Activated CD8-positive, alpha-beta T cell treated with anti-CD3 and anti-CD28 coated beads, Interleukin-2, amount 10 ng/mL, durations not matched to agents 7 days and 5 days (primary cell): Measurements from ENCODE around the gene SLC45A3. TPM values are rescaled to one million over a fixed set of nuclear protein-coding genes. Genes with fewer than 3 reads are reported as not detected.

ENCODE experiments used
- ATAC-seq: fragments of 150-1000 bp; cut with Tn5 transposase; one replicate; pipeline ENCODE4 v1.10.0; 2021; ENCODE audit warnings: moderate library complexity
- CTCF ChIA-PET: fragments of 350-600 bp; sonication (Branson Sonifier 250); formaldehyde crosslinking; loops from one replicate; lab custom pipeline; 2021; ENCODE audit warnings: antibody characterized with exemption; lab: Charles Lee
- POLR2A ChIA-PET: fragments of 350-600 bp; sonication (Branson Sonifier 250); formaldehyde crosslinking; loops from one replicate; lab custom pipeline; 2021; ENCODE audit warnings: antibody characterized with exemption; lab: Charles Lee
- DNase-seq: peaks from one replicate; pipeline ENCODE4 v3.0.0-alpha.2; 2020
- H3K27ac Mint-ChIP-seq: one replicate; pipeline ENCODE4 v1.8.0; 2021; ENCODE audit warnings: mild to moderate bottlenecking, mixed read lengths
- H3K27me3 Mint-ChIP-seq: one replicate; pipeline ENCODE4 v1.8.0; 2021; ENCODE audit warnings: low read depth, mixed read lengths
- H3K36me3 Mint-ChIP-seq: one replicate; pipeline ENCODE4 v1.8.0; 2021; ENCODE audit warnings: low read depth, mixed read lengths
- H3K4me1 Mint-ChIP-seq: one replicate; pipeline ENCODE4 v1.8.0; 2021; ENCODE audit warnings: low read depth, mixed read lengths
- H3K4me3 Mint-ChIP-seq: one replicate; pipeline ENCODE4 v1.8.0; 2021; ENCODE audit warnings: mild to moderate bottlenecking, mixed read lengths
- H3K9me3 Mint-ChIP-seq: one replicate; pipeline ENCODE4 v1.8.0; 2022; ENCODE audit warnings: mixed read lengths; ENCODE audit not compliant: insufficient read depth
- total RNA-seq, 2 experiments: library from RNA; stranded (reverse); gene quantifications; one replicate each; pipeline ENCODE4 v1.2.3, GENCODE V29; 2021

The SLC45A3 gene
- total RNA-seq, 2 experiments from 2014 or later = 0.18 to 0.21 TPM

- no peak overlapping the region for H3K4me3 Mint-ChIP-seq
- H3K9me3 Mint-ChIP-seq = no peaks in the 10 kb centered on the region
- peaks cover 12% of the 10 kb centered on the region for H3K27me3 Mint-ChIP-seq
- DNase-seq = no peak
- ChIA-PET CTCF (interaction anchor here (0.7 to 7.7 kb wide), 5 partner anchors 9 to 44 kb away, joined by 3 to 60 read pairs (median 6); no protein-coding TSS in a partner anchor), POLR2A (interaction anchor here (0.6 kb wide), 1 partner anchor 120 kb away, joined by 4 read pairs; no protein-coding TSS in a partner anchor)
- ATAC-seq = no peak
- peaks cover 25% of the 10 kb centered on the region for H3K4me1 Mint-ChIP-seq
- H3K27ac Mint-ChIP-seq = no peak overlapping the region
- H3K36me3 Mint-ChIP-seq = no peaks in the 10 kb centered on the region
Measured at GRCh38 chr1:205667909-205668643, 12.2 kb downstream of the SLC45A3 start.

GRCh38 chr1:205666372-205667166 is 13.7 kb downstream of the SLC45A3 start:
- ATAC-seq (no peak), DNase-seq (no peak)
- Mint-ChIP-seq H3K4me1 (peaks cover 18% of the 10 kb centered on the region), H3K27ac (no peak overlapping the region), H3K27me3 (peaks cover 7% of the 10 kb centered on the region), H3K36me3 (no peaks in the 10 kb centered on the region), H3K4me3 (no peak overlapping the region), H3K9me3 (no peaks in the 10 kb centered on the region)
- ChIA-PET POLR2A (no interaction called here), CTCF (interaction anchor here (1.4 to 7.7 kb wide), 3 partner anchors 7 to 45 kb away, joined by 6 to 60 read pairs (median 6); no protein-coding TSS in a partner anchor)

- CTCF ChIA-PET = interaction anchor here (1.1 kb wide), 1 partner anchor 117 kb away, joined by 3 read pairs; no protein-coding TSS in a partner anchor
- Mint-ChIP-seq H3K9me3 (no peaks in the 10 kb centered on the region), H3K4me3 (no peak overlapping the region)
Measured at GRCh38 chr1:205665201-205666045, 14.9 kb downstream of the SLC45A3 start.

GRCh38 chr1:205664399-205665017 is 15.8 kb downstream of the SLC45A3 start:
- ChIA-PET POLR2A (interaction anchor here (1.2 kb wide), 1 partner anchor 32 kb away, joined by 3 read pairs; the partner anchor contains the start of gene ELK4), CTCF (interaction anchor here (1.1 to 1.7 kb wide), 2 partner anchors 118 to 313 kb away, joined by 3 to 10 read pairs; no protein-coding TSS in a partner anchor)
- H3K36me3 Mint-ChIP-seq = no peaks in the 10 kb centered on the region

More at GRCh38 chr1:205665201-205666045, 14.9 kb downstream of the SLC45A3 start:
- POLR2A ChIA-PET = interaction anchor here (1.2 kb wide), 1 partner anchor 33 kb away, joined by 3 read pairs; the partner anchor contains the start of gene ELK4
- Mint-ChIP-seq H3K27ac (no peak overlapping the region), H3K27me3 (peaks cover 7% of the 10 kb centered on the region), H3K4me1 (peaks cover 18% of the 10 kb centered on the region), H3K36me3 (no peaks in the 10 kb centered on the region)
- ATAC-seq = no peak
- no peak for DNase-seq

GRCh38 chr1:205663286-205663936 is 16.9 kb downstream of the SLC45A3 start:
- Mint-ChIP-seq H3K4me1 (peaks cover 9% of the 10 kb centered on the region), H3K27ac (no peak overlapping the region), H3K27me3 (peaks cover 5% of the 10 kb centered on the region), H3K36me3 (no peaks in the 10 kb centered on the region), H3K9me3 (no peaks in the 10 kb centered on the region), H3K4me3 (no peak overlapping the region)
- no peak for DNase-seq
- POLR2A ChIA-PET = no interaction called here
- no peak for ATAC-seq
- CTCF ChIA-PET = interaction anchor here (1.7 kb wide), 1 partner anchor 314 kb away, joined by 10 read pairs; no protein-coding TSS in a partner anchor

More at GRCh38 chr1:205664399-205665017, 15.8 kb downstream of the SLC45A3 start:
- DNase-seq (no peak), ATAC-seq (no peak)
- no peak overlapping the region for H3K27ac Mint-ChIP-seq
- peaks cover 16% of the 10 kb centered on the region for H3K4me1 Mint-ChIP-seq
- peaks cover 7% of the 10 kb centered on the region for H3K27me3 Mint-ChIP-seq
- no peaks in the 10 kb centered on the region for H3K9me3 Mint-ChIP-seq
- H3K4me3 Mint-ChIP-seq = no peak overlapping the region

GRCh38 chr1:205662791-205663190 is 17.5 kb downstream of the SLC45A3 start:
- ChIA-PET CTCF (interaction anchor here (7.7 to 10.5 kb wide), 3 partner anchors 49 to 315 kb away, joined by 115 to 444 read pairs (median 231); no protein-coding TSS in a partner anchor), POLR2A (no interaction called here)
- no peaks in the 10 kb centered on the region for H3K36me3 Mint-ChIP-seq
- no peak for DNase-seq
- peaks cover 8% of the 10 kb centered on the region for H3K4me1 Mint-ChIP-seq
- H3K27ac Mint-ChIP-seq = no peak overlapping the region
- no peak overlapping the region for H3K4me3 Mint-ChIP-seq
- ATAC-seq = no peak
- no peaks in the 10 kb centered on the region for H3K9me3 Mint-ChIP-seq
- H3K27me3 Mint-ChIP-seq = no peaks in the 10 kb centered on the region

GRCh38 chr1:205662135-205662738 is 18.1 kb downstream of the SLC45A3 start:
- Mint-ChIP-seq H3K36me3 (no peaks in the 10 kb centered on the region), H3K9me3 (no peaks in the 10 kb centered on the region), H3K27me3 (peaks cover 3% of the 10 kb centered on the region), H3K4me3 (no peak overlapping the region), H3K27ac (no peak overlapping the region), H3K4me1 (peaks cover 8% of the 10 kb centered on the region)
- ATAC-seq = no peak
- ChIA-PET CTCF (interaction anchor here (1.0 to 10.5 kb wide), 5 partner anchors 49 to 315 kb away, joined by 3 to 444 read pairs (median 115); no protein-coding TSS in a partner anchor), POLR2A (no interaction called here)
- DNase-seq = no peak

GRCh38 chr1:205661429-205662134 is 18.7 kb downstream of the SLC45A3 start:
- no peak overlapping the region for H3K4me3 Mint-ChIP-seq
- no peak for DNase-seq
- H3K36me3 Mint-ChIP-seq = no peaks in the 10 kb centered on the region
- ATAC-seq = no peak
- H3K4me1 Mint-ChIP-seq = peaks cover 8% of the 10 kb centered on the region
- H3K27me3 Mint-ChIP-seq = peaks cover 3% of the 10 kb centered on the region
- ChIA-PET POLR2A (no interaction called here), CTCF (interaction anchor here (1.0 to 10.5 kb wide), 8 partner anchors 8 to 316 kb away, joined by 3 to 444 read pairs (median 86); no protein-coding TSS in a partner anchor)
- no peak overlapping the region for H3K27ac Mint-ChIP-seq
- H3K9me3 Mint-ChIP-seq = no peaks in the 10 kb centered on the region

GRCh38 chr1:205660361-205660760 is 19.9 kb downstream of the SLC45A3 start:
- Mint-ChIP-seq H3K9me3 (no peaks in the 10 kb centered on the region), H3K27me3 (peaks cover 5% of the 10 kb centered on the region), H3K36me3 (no peaks in the 10 kb centered on the region), H3K4me3 (no peak overlapping the region), H3K4me1 (peaks cover 8% of the 10 kb centered on the region), H3K27ac (no peak overlapping the region)
- CTCF ChIA-PET = interaction anchor here (0.7 to 10.5 kb wide), 18 partner anchors 9 to 894 kb away, joined by 3 to 444 read pairs (median 40); partner anchors contain the start of genes ELK4 and RAB29
- ATAC-seq (no peak), DNase-seq (no peak)
- POLR2A ChIA-PET = interaction anchor here (0.6 to 5.8 kb wide), 3 partner anchors 68 to 649 kb away, joined by 3 to 33 read pairs (median 4); no protein-coding TSS in a partner anchor
